Hematopoietic multipotent progenitor cell treated with erythropoietin and hydrocortisone succinate and interleukin-3 and kit ligand, for 8 days (in vitro differentiated cells): ENCODE data around the gene PDZD8.

ENCODE experiments used
- DNase-seq: peaks from one replicate; pipeline ENCODE4 v3.0.0-alpha.2; 2015

Gene PDZD8

GRCh38 chr10:117277675-117278074, 97.6 kb downstream of the PDZD8 start:
- no peak for DNase-seq

- peak; percentile 22 for DNase-seq
These were observed 100.1 kb downstream of the PDZD8 start for GRCh38 chr10:117275121-117275520.

GRCh38 chr10:117274509-117274908, 100.7 kb downstream of the PDZD8 start:
- peak; percentile 14 for DNase-seq

GRCh38 chr10:117273980-117274379, 101.3 kb downstream of the PDZD8 start:
- no peak for DNase-seq

GRCh38 chr10:117272195-117273076, 102.8 kb downstream of the PDZD8 start:
- peak; percentile 19 for DNase-seq

- no peak for DNase-seq
These were observed 103.8 kb downstream of the PDZD8 start for GRCh38 chr10:117271427-117271826.

GRCh38 chr10:117268907-117269306, 106.3 kb downstream of the PDZD8 start:
- no peak for DNase-seq

GRCh38 chr10:117268258-117268657, 107.0 kb downstream of the PDZD8 start:
- no peak for DNase-seq

GRCh38 chr10:117266812-117267211, 108.4 kb downstream of the PDZD8 start:
- no peak for DNase-seq

- DNase-seq, result peak; percentile 28
These were observed 108.8 kb downstream of the PDZD8 start for GRCh38 chr10:117266400-117266799.

- no peak for DNase-seq
These were observed 110.5 kb downstream of the PDZD8 start for GRCh38 chr10:117264782-117265181.

GRCh38 chr10:117262903-117263293, 112.3 kb downstream of the PDZD8 start:
- DNase-seq, result peak; percentile 63

- DNase-seq, result no peak
These were observed 112.8 kb downstream of the PDZD8 start for GRCh38 chr10:117262291-117262902.

- DNase-seq, result no peak
These were observed 113.7 kb downstream of the PDZD8 start for GRCh38 chr10:117261501-117261900.

- no peak for DNase-seq
These were observed 115.2 kb downstream of the PDZD8 start for GRCh38 chr10:117260084-117260483.

GRCh38 chr10:117259279-117259678, 116.0 kb downstream of the PDZD8 start:
- DNase-seq, result no peak

GRCh38 chr10:117257721-117258120, 117.5 kb downstream of the PDZD8 start:
- no peak for DNase-seq

- no peak for DNase-seq
These were observed 118.3 kb downstream of the PDZD8 start for GRCh38 chr10:117256910-117257309.

GRCh38 chr10:117255835-117256460, 119.3 kb downstream of the PDZD8 start:
- no peak for DNase-seq

GRCh38 chr10:117254774-117255735, 120.2 kb downstream of the PDZD8 start:
- no peak for DNase-seq

- DNase-seq, result no peak
These were observed 120.9 kb downstream of the PDZD8 start for GRCh38 chr10:117254338-117254737.

GRCh38 chr10:117253908-117254307, 121.3 kb downstream of the PDZD8 start:
- no peak for DNase-seq

- DNase-seq, result no peak
These were observed 124.8 kb downstream of the PDZD8 start for GRCh38 chr10:117250411-117250810.
